DMS53 (cell line): Measurements from ENCODE around the gene ASTN2.
"Not testable (repeated sequence)": the region's sequence is repeated elsewhere in the genome, so short reads cannot be mapped to it uniquely, and the experiment has no call there.

Experiments
- DNase-seq: peaks from one replicate; lab custom pipeline; 2025; lab: John Stamatoyannopoulos, UW

The ASTN2 gene

DNA sequence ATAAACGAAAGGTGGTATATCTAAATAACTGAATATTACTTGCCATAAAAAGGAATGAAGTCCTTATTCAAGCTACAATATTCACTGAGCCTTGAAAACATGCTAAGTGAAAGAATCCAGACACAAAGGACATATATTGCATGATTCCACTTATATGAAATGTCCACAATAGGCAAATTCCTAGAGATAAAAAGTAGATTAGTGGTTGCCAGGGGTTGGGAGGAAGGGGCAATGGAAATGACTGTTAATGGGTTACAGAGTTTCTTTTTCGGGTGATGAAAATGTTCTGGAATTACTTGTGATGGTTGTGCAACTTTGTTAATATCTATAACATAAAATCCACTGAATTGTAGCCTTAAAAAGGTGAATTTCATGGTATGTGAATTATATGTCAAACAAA is 954.8 kb downstream of the ASTN2 start:
- DNase-seq, result no peak

DNA sequence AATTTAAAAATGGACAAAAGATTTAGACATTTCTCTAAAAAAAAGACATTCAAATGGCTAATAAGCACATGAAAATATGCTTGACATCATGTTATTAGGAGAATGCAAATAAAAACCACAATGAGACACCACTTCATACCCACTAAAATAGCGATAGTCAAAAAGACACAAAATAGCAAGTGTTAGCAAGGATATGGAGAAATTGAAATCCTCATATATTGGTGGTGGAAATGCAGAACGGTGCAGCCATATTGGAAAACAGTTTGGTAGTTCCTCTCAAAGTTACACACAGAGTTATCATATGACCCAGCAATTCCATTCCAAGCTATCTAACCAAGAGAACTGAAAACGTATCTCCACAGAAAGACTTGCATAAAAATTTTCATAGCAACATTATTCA is 955.3 kb downstream of the ASTN2 start:
- DNase-seq, result no peak

DNA sequence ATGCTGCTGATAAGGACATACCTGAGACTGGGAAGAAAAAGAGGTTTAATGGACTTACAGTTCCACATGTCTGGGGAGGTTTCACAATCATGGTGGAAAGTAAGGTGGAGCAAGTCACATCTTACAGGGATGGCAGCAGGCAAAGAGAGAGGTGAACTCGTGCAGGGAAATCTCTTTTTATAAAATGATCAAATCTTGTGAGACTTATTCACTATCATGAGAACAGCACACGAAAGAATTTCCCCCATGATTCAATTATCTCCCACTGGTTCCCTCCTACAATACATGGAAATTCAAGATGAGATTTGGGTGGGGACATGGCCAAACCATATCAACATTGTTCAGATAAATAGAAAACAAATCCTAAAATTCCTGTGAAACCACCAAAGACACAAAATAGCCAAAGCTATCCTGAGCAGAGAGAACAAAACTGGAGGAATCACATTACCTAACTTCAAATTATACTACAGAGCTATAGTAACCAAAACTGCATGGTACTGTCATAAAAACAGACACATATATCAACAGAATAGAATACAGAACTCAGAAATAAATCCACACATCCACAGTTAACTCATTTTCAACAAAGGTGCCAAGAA is 958.3 kb downstream of the ASTN2 start:
- no peak for DNase-seq

DNA sequence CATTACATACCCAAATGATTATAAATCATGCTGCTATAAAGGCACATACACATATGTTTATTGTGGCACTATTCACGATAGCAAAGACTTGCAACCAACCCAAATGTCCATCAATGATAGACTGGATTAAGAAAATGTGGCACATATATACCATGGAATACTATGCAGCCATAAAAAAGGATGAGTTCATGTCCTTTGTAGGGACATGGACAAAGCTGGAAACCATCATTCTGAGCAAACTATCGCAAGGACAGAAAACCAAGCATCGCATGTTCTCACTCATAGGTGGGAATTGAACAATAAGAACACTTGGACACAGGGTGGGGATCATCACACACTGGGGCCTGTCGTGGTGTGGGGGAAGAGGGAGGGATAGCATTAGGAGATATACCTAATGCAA is 960.3 kb downstream of the ASTN2 start:
- DNase-seq, result not testable (repeated sequence)

DNA sequence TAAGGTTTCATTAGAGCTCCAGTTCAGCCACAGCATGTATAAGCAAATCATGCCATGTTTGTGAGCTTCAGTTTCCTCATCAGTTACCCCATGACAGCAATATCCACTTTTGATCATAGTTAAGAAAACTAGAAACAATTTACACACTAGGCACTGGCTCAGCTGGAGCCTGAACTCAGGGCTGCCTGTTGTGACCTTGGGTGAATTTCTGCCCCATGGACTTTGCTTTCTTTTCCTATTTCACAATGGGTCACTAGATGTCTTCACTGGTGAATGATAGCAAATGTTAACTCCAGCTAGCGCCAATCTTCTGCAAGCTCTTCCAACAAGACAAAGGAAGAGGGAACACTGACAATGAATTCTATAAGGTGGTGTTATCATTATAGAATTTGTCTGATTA is 961.1 kb downstream of the ASTN2 start:
- DNase-seq, result no peak

DNA sequence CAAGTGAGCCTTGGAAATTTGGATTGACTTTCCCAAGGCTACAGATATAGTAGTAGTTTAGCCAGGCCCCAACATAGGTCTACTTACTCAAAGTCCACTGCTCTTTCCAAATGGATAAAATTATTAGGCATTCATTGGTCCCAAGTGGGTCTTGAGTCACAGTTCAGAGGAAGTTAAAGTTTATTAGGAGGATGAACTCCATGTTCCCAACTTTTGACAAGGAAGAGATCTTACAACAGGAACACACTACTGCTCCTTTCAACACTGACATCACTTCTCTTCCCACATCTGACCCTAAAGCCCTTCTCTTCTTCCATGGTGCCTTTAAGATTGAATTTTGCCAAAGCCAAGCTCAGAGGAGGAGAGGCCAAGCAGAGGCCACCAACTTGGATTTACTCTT is 962.2 kb downstream of the ASTN2 start:
- DNase-seq, result no peak

DNA sequence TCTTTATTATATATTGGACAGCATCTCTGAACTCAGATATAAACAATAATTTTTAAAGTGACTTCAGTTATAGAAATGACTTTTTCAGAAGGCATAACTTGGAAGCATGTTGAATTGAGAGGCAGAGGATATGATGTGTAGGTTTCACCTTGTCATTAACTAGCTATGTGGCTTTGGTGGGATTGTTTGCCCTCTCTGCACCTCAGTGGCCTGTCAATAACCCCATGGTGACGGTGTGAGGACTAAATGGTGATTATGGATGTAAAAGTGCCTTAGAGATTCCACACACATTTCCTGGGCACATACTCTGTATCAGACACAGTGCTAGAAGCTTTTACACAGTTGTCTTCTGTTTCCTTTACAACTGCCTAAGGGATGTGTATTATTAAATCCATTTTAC is 962.6 kb downstream of the ASTN2 start:
- no peak for DNase-seq

DNA sequence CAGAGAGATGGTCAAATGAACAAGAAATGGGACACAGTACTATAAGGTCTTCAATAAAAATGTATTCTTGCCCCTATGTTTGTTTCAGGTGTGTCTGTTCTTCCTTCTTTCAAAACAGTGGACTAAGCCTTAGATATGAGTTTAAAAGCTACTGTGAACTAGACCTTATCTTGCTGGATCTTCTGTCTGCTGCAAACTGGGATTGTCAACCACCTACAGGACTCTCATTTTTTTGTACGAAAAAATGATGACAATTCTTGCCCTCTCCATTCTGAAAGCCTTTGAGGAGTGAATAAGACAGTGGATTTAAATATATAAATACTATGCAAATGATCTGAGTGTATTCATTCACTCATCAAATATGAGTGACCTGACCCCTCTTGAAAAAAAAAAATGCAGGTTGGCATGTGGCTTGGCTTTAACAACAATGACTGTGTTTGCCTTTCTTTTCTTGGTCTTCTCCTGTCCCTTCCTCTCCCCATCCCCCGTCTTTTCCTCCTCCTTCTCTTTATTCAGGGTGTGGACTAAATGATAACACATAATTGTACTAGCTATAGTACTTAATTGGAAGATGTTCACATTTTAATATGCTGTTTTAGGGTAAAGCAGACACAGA is 963.2 kb downstream of the ASTN2 start:
- no peak for DNase-seq

DNA sequence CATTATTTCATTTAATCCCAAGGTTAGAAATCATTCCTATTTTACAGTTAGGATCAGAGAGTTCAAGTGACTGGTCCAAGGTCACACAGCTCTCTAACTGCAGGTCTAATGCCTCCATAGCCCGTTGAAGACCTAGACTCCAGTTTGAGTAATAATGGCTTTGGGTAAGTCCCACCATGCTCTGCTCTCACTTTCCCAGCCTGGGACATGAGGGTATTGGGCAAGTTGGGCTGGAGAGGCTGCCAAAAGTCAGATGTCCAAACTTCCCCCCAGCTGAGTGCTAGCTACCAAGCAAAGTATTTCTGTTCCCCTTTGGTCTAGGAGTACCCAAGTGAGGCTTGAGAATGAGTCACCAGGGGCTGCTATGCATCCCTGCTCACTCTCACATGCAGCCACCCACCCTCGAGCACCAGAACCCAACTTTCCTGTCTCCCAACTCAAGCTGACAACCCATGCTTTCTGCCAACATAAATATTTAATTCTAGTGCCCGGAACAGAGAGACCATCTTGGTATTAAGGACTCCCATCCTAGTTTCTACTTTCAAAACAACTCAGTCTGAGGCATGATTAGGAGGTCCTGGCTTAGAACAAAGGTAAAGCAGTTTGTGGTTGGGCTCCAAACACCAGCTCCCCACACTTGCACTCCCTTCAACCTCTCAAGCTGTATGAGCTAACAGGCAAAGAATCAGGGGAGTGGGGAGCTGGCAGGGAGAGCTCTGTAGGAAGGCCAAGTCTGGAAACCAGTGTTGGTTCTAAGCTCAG is 964.3 kb downstream of the ASTN2 start:
- no peak for DNase-seq

DNA sequence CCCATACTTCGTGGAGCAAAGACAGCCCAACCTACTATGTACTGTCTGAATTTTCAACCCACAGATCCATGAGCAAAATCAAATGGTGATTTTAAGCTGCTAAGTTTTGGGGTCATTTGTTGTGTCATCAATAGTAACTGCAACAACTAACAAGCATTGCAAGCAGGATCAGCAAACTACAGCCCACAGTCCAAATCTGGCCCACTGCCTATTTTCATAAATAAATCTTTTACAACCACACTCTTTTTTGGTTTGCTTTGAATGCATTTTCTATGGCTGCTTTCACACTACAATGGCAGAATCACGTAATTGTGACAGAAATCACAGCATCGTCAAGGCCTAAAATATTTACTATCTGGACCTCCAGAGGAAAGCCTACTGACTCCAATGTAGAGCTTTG is 964.9 kb downstream of the ASTN2 start:
- no peak for DNase-seq

DNA sequence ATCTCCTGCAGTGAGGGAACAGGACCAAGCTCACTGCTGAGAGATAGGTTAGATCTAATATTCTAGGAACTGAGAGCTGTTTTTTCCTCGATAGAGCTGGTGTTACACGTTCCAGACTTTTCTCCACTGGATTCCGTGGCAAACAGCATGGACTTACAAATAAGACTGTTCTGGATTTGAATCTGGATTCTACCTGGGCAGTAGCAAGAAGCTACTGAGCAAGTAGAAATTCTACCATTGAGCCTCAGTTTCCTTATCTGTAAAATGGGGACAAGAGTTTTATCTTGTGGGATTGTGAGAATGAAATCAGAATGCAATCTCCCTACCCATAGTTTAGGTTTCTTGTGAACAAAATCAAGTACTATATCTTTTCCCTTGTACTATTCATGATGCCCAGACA is 966.4 kb downstream of the ASTN2 start:
- DNase-seq, result no peak

DNA sequence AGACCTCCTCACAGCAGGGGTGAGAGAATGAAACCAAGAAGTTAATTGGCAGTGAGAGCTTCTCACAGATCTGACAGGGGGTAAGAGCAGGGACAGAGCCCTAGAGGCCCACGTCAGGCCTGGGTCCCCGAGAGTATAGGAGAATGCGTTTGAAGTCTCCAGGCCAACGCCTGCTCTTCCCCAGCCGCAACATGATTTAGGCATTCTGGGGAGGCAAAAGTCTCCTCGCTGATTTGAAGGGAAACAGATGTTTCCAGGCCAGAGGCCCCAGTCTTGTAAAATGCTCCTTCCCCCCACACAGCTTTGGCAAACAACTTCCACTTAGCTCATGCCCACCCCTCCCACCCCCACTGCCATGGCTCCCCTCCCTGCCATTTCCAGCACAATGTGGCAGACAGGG is 966.9 kb downstream of the ASTN2 start:
- DNase-seq, result no peak

DNA sequence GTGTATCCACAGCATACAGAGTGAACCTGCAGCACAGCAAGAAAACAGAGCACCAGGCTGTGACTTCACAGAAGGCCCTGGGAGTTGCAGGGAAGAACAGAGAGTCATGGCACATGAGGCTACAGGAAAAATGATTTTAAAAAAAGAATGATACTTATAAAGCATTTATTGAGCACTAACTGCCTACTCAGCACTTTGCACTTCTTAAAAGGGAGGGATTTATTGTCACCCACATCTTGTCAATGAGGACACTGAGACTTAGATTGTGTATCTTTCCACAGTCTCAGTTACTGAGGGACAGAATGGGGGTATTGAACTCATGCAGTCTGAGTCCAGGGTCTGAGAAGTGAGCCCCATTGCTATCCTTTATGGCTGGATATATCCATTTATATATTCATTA is 972.3 kb downstream of the ASTN2 start:
- no peak for DNase-seq

DNA sequence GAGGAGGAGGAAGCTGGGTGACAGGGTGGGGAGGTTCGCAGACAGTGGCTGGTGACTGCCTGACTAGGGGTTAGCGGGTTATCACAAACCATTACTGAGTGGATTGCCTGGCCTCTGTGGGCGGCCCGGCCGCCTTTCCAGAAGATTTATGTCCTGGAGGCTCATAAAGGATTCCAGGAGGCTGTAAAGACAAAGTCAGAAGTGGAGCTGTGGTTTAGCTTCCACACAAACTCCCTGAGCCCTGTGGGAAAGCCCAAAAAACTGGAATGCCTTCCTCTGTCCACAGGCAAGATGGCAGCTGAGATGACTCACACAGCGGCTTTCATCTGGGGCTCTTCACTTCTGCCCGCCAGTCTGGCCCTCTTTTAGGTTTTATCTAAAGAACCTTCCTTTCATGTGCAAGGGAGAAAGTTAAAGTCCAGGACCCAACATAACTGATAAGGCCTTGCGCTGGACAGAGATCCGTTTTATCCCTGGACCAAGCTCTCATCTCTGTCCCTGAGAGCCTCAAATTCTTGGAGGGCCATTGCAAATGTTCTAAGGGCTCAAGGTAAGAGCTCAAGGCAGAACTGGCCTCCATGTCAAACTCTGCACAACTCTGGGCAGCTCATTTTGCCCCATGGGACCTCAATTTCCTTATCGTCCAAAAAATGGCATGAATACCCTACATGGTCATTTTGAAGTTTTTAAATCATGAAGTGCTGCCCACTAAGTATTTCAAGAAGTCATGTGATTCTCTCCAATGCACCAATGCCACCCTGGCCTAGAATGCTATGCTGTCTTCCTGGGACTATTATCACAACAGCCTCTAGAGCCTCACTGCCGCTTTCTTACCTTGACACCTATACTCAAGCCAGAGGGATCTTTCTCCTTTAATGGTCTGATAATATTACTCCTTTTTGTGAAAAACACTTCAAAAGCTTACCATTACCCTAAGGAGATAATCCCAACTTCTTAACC is 977.2 kb downstream of the ASTN2 start:
- no peak for DNase-seq

DNA sequence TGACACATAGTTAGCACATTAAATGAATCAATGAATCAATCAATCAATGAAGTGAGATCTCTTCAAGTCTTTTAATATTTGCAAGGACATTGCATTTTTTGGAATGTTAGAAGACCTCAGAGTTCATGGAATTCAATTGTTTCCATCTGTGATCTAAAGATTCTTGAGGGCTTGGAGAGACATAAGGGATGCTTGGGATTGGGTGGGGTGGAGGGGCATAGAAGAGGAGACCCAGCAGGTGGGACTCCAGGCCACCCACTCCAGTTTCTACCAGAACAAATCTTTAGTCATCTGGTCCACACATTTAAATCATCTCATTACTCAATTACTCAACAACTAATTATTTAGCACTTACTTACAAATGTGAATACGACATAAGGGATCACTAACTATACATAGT is 978.7 kb downstream of the ASTN2 start:
- DNase-seq, result no peak

DNA sequence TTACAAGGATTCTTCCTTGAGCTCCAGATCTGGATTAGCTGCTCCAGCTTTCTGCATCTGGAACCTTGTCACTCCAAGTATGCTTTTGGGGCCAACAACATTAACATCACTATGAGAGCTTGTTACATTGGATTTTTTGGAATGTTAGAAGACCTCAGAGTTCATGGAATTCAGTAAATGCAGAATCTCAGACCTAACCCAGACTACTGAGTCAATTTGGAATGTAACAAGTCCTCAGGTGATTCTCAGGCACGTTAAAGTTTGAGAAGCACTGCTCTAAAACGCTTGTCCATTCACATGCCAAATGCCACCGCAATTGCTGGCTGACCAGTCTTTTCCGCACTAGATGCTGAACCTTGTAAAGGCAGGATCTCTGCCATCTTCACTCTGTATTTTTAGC is 979.2 kb downstream of the ASTN2 start:
- no peak for DNase-seq

DNA sequence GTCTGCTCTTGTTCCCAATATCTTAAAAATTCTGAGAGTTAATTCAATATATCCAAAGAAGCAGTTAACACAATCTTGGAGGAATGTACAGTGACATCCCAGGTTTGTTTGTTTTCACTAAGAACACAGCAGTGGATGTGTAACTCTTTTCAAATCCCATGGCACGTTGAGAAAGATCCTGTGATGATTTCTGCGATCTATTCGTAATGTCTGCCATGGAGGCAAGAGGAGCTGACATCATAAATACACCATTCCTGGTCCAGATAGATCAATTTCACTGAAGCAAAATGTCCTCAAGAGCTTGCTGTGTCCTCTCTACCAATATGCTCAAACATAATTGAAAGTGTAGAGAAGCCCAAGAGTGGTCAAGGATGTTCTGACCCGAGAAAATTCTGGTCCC is 980.5 kb downstream of the ASTN2 start:
- DNase-seq, result no peak

DNA sequence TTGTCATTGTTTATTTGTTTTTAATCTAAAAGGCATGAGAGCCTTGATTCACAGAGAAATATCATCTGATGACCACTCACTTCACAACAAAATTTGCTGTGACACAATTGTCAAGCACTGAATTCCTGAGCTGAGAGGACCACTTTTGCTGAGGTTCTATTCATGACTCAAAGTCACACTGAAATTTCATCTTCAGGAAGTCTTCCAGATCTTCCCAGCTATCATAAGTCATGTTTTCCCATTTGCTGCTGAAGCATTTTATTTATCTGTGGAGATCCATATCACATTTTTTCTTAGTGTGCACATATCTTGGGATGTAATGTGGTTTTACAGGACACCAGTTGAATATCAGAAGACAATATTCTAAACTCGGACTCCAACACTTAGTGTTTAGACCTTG is 982.8 kb downstream of the ASTN2 start:
- DNase-seq, result no peak

DNA sequence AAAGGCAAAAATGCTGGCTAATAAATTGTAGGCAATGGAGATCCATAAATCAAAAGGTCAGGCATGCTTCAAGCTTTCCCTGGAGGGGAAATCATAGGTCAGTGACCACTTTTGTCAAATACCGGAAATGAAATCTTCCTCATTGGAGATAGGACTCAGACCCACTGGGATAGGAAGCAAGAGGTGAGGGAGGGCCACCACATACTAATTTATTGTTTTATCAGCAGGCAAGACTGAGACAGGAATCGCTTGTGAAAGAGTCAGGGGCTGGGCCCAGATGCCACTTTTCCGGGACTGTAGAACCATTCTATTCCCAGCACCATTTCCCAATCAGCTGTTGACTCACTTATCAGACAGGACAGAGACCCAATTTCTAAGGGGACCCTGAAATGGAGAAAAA is 984.0 kb downstream of the ASTN2 start:
- no peak for DNase-seq

DNA sequence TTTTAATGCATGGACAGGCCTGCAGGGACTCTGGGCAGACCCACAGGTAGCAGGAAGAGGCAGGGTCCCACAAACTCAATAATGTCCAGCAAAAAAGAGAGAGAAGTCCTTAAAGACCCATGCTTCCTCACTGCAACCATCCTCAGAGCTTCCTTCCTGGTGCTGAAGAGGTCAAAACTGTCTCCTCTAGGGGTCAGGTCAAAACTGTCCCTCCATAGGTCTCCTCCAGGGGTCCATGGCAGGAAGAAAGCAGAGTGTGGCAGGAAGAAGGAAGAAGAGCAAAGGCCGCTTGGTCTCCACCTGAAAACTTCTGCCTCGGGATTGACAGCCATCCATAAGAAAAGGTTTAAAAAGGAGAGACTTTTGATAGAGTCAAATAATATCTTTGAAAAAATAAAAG is 989.6 kb downstream of the ASTN2 start:
- no peak for DNase-seq

DNA sequence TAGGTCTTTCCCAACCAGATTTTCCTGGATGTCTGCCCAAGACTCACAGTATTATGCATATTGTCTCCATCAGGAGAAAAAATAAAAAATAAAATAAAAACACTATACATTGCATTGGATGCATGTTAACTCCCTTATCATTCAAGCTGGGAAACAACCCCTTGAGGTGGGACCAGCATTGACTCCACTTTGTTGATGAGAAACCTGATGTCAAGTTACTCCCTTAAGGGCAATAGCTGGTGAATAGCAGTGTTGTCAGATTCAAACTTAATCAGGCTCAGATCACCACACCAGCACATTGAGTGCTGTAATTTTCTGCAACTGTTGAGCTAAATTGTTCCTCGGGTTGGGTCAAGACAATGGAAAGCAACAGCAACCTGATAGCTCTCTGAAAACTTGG is 991.7 kb downstream of the ASTN2 start:
- DNase-seq, result no peak

DNA sequence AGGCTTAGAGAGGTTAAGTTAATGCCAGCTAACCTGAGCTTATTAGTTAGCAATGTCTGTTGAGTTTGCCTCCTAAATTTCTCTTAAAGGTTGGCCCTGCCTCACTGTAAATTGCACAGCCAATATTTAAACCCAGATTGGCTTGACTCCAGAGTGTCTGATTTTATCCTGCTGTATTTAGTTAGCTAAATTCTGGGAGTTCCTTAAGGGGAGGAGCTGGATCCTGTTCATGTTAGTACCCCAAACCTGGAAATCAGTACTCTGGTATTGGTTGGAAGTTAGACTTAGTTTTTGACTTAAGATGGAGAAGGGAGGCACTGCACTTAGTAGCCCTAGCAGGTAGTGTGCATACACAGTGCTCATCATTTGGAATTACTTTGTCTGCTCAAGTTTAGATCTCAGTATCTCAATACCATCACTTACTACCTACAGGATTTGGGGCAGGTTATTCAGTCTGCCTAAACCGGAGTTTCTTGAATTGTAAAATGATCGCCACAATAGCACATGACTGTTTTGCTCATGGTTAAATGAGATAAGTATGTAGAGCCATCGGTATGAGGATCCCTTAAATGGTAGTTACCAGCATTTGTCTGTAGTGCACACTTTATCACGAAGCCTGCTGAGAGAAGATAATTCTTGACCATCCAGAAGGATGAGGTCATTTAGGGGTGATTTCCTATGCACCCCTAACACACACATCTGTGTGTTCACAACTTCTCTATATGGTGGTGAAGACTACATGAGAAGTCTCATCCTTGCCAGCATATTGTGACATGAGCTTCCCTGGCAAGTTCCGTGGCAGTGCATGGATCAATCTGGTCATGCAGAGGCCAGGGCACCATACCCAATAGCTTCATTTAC is 992.5 kb downstream of the ASTN2 start:
- DNase-seq, result no peak
